GM19467 (cell line): ENCODE measurements around the gene FAM187B.
"Not testable (repeated sequence)": the region's sequence is repeated elsewhere in the genome, so short reads cannot be mapped to it uniquely, and the experiment has no call there.

Source experiments
- ATAC-seq: cut with Tn5 transposase; IDR thresholded peaks from one replicate; pipeline ENCODE4 v1.9.1; 2021; ENCODE audit warnings: mild to moderate bottlenecking, moderate library complexity; ENCODE audit not compliant: unreplicated experiment

The FAM187B gene

GRCh38 chr19:35213663-35214632 lies 14.6 kb downstream of the FAM187B start:
- ATAC-seq, result peak; percentile 62

DNA sequence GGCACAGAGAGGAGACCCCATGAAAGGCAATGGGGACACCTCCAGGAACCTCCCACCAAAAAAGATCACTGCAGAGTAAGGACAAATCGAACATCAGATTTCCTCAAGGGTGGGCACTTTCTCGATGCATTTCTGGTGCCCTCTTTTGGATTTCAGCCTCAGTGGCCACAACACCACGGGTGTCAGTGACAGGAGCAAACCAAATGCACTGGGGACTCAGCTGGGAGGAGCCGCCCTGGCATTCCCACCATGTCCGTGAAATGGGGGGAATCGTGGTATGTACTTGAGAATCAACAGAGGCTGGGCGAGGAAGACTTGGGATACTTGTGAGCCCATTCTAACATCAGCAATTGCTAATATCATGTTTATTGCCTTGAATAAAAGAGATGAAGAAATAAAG lies 16.3 kb downstream of the FAM187B start:
- ATAC-seq, result no peak

DNA sequence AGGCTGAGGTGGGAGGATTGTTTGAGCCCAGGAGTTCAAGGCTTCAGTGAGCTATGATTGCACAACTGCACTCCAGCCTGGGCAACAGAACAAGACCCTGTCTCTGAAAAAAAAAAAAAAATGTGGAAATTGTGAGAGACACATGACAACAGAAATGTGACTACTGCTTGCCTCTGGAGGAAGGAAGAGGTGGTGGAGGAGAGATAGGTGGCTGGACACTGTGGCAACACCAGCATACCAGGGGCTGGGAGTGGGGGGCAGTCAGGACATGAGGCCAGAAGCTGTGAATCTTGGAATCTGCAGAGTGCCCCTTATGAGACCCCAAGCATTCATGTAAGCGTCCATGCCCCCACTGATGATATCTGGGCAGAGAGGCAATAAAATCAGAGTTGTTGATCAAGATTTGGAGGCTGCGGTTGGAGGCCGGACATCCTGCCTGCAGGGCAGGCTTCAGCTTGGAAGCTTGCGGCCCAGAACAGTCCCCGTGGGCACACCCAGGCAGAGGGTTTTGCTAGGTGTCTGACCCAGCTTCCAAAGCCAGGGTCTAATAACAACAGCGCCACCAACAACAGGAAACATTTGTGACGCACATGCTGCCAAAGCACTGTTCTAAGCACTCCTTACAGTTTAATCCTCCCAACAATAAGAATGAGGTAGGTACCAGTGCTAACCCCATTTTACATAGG lies 16.9 kb downstream of the FAM187B start:
- ATAC-seq, result no peak

- no peak for ATAC-seq
These were observed 18.9 kb downstream of the FAM187B start for GRCh38 chr19:35209646-35210045.

- no peak for ATAC-seq
These were observed 20.4 kb downstream of the FAM187B start for GRCh38 chr19:35208121-35208520.

- ATAC-seq, result no peak
These were observed 21.1 kb downstream of the FAM187B start for GRCh38 chr19:35207391-35207871.

- ATAC-seq, result no peak
These were observed 21.7 kb downstream of the FAM187B start for GRCh38 chr19:35206855-35207254.

GRCh38 chr19:35206379-35206778 lies 22.2 kb downstream of the FAM187B start:
- no peak for ATAC-seq

- peak; percentile 4 for ATAC-seq
These were observed 22.7 kb downstream of the FAM187B start for GRCh38 chr19:35205733-35206323.

GRCh38 chr19:35204799-35205732 lies 23.5 kb downstream of the FAM187B start:
- peak; percentile 61 for ATAC-seq

- ATAC-seq, result no peak
These were observed 25.5 kb downstream of the FAM187B start for GRCh38 chr19:35202722-35203688.

DNA sequence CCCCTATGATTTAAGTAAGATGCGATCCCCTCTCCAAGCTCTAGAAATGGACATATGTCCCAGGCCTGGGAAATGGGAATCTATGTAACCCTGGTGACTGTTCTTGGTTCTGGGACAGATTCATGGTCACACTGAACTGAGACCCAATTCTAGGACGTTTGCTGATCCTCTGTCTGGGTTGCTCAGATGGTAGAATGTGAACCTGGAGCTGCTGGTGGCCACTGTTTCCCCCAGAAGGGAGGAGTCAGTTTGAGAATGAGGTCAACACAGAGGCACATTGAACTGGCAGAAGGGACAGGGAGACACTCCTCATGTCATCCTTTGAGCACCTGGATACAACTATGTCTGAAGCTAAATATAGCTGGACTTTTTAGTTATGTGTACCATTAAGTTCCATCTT lies 29.1 kb downstream of the FAM187B start:
- ATAC-seq, result no peak

GRCh38 chr19:35196861-35197260 lies 31.7 kb downstream of the FAM187B start:
- not testable (repeated sequence) for ATAC-seq

DNA sequence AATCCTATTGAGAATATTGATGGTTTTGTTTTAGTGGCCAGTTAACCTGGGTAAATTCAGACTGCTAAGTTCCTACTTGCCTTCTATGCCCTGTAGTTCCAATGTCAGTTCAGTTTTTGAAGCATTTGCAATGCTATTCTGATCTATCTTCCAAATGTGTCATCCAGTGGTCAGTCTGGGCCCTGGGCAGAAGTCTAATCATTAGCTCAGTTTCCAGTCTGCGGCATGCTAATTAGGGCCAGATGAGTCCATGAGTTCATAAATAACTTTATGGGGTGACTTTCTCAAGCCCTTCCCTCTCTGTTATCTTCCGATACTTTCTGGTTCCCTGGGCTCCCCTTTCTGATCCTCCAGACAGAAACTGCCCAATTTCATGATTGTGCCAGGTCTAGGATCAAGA lies 32.7 kb downstream of the FAM187B start:
- ATAC-seq, result no peak

GRCh38 chr19:35194012-35194984 lies 34.2 kb downstream of the FAM187B start:
- ATAC-seq, result no peak

GRCh38 chr19:35184884-35185283 lies 43.7 kb downstream of the FAM187B start:
- ATAC-seq, result no peak

DNA sequence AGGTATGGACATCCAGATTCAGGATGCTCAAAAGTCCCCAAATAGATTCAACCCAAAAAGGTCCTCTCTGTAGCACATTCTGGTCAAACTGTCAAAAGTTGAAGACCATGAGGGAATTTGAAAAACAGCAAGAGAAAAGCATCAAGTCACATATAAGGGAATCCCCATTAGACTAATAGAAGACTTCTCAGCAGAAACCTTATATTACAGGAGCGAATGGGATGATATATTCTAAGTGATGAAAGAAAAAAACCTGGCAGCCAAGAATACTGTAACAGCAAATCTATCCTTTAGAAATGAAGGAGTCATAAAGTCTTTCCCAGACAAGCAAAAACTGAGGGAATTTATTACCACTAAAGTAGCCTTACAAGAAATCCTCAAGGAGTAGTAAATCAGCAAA lies 44.3 kb downstream of the FAM187B start:
- ATAC-seq, result no peak

DNA sequence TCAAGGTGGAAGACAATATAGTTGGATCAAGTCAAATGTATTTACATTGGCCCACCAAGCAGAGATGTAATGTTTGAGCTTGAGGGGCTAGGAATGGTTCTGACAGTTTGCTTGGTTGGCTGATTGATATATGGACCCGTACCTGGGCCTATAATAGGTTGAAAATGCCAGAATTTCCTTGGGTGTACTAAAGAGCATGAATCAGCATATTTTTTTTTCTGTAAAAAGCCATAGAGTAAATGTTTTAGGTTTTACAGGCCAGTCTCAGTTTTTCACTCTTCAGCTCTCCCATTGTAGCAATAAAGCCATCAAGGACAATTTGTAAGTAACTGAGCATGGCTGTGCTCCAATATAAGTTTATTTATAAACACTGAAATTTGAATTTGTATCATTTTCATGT lies 47.2 kb downstream of the FAM187B start:
- no peak for ATAC-seq
